Activated CD8-positive, alpha-beta memory T cell treated with anti-CD3 and anti-CD28 coated beads for 1 hour (primary cell): ENCODE data around the gene FOXO3B.
"Not testable (repeated sequence)": the region's sequence is repeated elsewhere in the genome, so short reads cannot be mapped to it uniquely, and the experiment has no call there.

Source experiments
- DNase-seq, 2 donors: peaks; one replicate each; pipeline ENCODE4 v3.0.0-alpha.2; 2020; ENCODE audit warnings: low read depth in 1 of 2; ENCODE audit errors: extremely low read depth in 1 of 2

Gene FOXO3B

DNA sequence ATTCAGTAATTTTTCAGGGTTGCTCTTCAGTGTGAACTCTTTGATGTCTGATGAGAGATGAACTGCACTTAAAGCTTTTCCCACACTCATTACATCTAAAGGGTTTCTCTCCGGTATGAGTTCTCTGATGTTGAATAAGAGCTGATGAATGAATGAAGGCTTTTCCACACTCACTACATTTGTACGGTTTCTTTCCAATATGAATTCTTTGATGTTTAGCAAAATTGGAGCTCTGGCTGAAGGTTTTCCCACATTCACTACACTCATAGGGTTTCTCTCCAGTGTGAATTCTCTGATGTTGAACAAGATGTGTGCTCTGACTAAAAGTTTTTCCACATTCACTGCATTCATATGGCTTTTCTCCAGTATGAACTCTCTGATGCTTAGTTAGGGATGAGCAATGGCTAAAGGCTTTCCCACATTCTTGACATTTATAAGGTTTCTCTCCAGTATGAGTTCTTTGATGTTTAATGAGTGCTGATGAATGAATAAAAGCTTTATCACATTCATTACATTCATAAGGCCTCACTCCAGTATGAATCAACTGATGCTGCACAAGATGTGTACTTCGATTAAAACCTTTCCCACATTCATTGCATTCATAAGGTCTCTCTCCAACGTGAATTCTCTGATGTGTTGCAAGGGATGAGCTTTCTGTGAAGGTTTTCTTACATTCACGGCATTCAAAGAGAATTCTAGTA is 20.0 kb downstream of the FOXO3B start:
- not testable (repeated sequence) for DNase-seq

DNA sequence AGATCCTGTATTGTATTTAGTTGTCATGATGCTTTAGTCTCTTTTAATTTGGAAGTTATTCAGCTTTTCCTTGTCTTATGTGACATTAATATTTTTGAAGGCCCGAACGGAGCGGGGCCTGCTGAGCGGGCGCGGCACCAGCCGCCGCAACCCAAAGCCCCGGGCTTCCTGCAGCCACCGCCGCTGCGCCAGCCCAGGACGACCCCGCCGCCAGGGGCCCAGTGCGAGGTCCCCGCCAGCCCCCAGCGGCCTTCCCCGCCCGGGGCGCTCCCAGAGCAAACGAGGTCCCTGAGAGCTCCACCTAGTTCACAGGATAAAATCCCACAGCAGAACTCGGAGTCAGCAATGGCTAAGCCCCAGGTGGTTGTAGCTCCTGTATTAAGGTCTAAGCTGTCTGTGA is 32.0 kb downstream of the FOXO3B start:
- DNase-seq = not testable (repeated sequence)

- not testable (repeated sequence) for DNase-seq
Observed at GRCh38 chr17:18644291-18644690, 37.8 kb downstream of the FOXO3B start, which contains the start of gene TBC1D28. Gene TBC1D28 (minus strand): TSS chr17:18644391. CDS start chr17:18641352, 3,039 bp downstream.

- not testable (repeated sequence) for DNase-seq
Observed at GRCh38 chr17:18643124-18643523, 39.0 kb downstream of the FOXO3B start.

DNA sequence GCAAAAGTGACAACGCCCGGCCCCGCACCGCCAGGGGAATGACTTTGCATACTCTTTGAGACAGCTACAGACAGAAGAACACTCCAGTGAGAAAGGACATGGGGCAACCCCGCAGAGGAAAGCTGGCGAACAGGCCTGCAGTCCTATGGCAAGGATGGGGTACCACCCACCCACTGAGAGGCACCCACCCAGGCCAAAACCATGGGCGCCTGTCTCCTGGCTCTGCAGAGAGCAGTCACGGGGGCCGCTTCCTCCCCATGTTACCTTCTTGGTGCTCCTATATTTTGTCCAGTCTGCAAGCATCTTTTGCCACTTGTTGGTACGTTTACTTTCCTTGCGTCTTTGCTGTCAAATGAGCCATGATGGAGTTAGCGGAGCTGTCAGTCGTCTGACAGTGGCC is 43.8 kb downstream of the FOXO3B start:
- DNase-seq = not testable (repeated sequence)

GRCh38 chr17:18636237-18636636 is 45.9 kb downstream of the FOXO3B start:
- DNase-seq = not testable (repeated sequence)

DNA sequence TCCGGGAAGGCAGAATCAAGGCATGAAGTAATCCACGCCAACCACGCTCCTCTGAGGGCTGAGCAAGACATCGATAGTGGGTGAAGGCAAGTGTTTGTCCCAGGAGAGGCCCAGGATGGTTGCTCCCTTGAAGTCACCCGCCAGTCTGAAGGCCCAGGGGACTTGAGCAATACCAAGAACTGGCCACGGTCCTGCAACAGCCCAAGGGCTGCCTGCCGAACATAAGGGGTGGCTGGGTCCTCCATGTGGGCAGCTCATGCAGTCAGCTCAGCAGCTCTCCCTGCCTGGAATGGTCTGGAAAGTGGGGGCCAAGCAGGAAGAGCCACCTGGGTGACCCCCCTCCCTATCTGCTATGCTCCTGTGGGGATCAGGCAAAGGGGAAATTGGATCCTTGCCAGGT is 46.3 kb downstream of the FOXO3B start:
- not testable (repeated sequence) for DNase-seq

GRCh38 chr17:18634550-18635263 is 47.4 kb downstream of the FOXO3B start:
- DNase-seq = not testable (repeated sequence)
